HL-60 (cell line): Measurements from ENCODE around the gene UBE2K.
"Not testable (repeated sequence)": the region's sequence is repeated elsewhere in the genome, so short reads cannot be mapped to it uniquely, and the experiment has no call there.

ENCODE experiments used
- DNase-seq, 2 experiments: peaks; one replicate each; pipeline ENCODE4 v3.0.0-alpha.2; 2010 to 2020; ENCODE audit warnings: low read depth in 1 of 2, low spot score in 1 of 2
- H3K27ac ChIP-seq: fragments of 250-450 bp; sonication (Bioruptor Pico); replicated peaks from 2 replicates; pipeline ENCODE4 v1.5.1; 2020; ENCODE audit warnings: mild to moderate bottlenecking, moderate library complexity
- H3K27me3 ChIP-seq: fragments of 250-450 bp; sonication (Bioruptor Pico); 2 replicates; pipeline ENCODE4 v1.5.1; 2021; ENCODE audit warnings: mild to moderate bottlenecking, moderate library complexity; ENCODE audit not compliant: insufficient read depth, poor library complexity, severe bottlenecking
- H3K4me3 ChIP-seq: replicated peaks from 2 replicates; pipeline ENCODE4 v1.5.1; 2011; ENCODE audit warnings: mild to moderate bottlenecking, control low read depth, low read length; ENCODE audit not compliant: insufficient read depth
- CTCF ChIP-seq: IDR thresholded peaks from one replicate; pipeline ENCODE4 v1.5.1; 2011; ENCODE audit warnings: low read length, control low read depth, inconsistent platforms; ENCODE audit not compliant: insufficient read depth
- GABPA ChIP-seq: IDR thresholded peaks from 2 replicates; pipeline ENCODE4 v1.6.1; 2012; ENCODE audit warnings: low read depth
- POLR2AphosphoS5 ChIP-seq: IDR thresholded peaks from 2 replicates; pipeline ENCODE4 v1.6.1; 2012; ENCODE audit warnings: low read depth
- REST ChIP-seq: IDR thresholded peaks from 2 replicates; pipeline ENCODE4 v1.6.1; 2012; ENCODE audit warnings: low read depth; ENCODE audit not compliant: insufficient replicate concordance
- SPI1 ChIP-seq: IDR thresholded peaks from 2 replicates; pipeline ENCODE4 v1.6.1; 2012; ENCODE audit warnings: low read depth, mild to moderate bottlenecking, borderline replicate concordance

Gene UBE2K

DNA sequence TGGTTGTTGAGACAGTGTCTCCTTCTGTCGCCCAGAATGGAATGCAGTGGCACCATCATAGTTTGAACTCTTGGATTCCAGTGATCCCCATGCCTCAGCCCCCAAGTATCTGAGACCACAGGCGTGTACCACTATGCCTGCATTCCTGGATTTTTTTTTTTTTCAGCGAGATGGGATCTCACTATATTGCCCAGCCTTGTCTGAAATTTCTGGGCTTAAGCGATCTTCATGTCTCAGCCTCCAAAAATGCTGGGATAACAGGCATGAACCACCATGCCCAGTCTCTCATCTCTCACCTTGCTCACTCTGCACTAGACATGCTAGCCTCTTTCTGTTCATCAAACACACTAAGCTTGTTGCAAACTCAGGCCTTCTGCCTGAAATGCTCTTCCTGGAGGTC lies 104.1 kb downstream of the UBE2K start:
- H3K4me3 ChIP-seq, result no peak overlapping the region
- TF ChIP-seq CTCF (no peak), POLR2AphosphoS5 (no peak), SPI1 (no peak), GABPA (no peak), REST (no peak)
- H3K27me3 ChIP-seq, result no peaks in the 10 kb centered on the region
- DNase-seq, result no peak
- no peak overlapping the region for H3K27ac ChIP-seq

DNA sequence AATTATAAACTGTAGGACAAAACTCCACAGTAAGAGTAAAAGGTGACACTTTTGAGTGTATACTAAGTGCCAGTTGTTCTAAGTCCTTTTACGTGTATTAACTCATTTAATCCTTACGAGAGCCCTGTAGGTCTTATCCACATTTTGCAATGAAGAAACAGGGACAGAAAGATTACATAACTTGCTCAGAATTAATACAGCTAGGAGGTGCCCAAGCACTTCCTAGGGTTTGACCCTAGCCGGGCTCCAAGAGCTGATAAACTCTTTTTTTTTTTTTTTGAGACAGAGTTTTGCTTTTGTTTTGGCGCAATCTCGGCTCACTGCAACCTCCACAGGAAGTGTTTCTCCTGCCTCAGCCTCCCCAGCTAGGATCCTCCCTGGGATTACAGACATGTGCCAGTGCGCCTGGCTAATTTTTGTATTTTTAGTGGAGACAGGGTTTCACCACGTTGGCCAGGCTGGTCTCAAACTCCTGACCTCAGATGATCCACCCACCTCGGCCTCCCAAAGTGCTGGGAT lies 110.4 kb downstream of the UBE2K start:
- H3K27ac ChIP-seq, result no peak overlapping the region
- DNase-seq, result no peak
- TF ChIP-seq SPI1 (no peak), REST (no peak), GABPA (no peak), POLR2AphosphoS5 (no peak)
- H3K27me3 ChIP-seq, result no peaks in the 10 kb centered on the region
- H3K4me3 ChIP-seq, result no peak overlapping the region

GRCh38 chr4:39812500-39812899 lies 114.6 kb downstream of the UBE2K start:
- no peak for DNase-seq
- Histone ChIP-seq H3K27ac (no peak overlapping the region), H3K4me3 (no peak overlapping the region), H3K27me3 (no peaks in the 10 kb centered on the region)
- TF ChIP-seq SPI1, result no peak
- no peak for TF ChIP-seq CTCF
- no peak for TF ChIP-seq POLR2AphosphoS5
- no peak for TF ChIP-seq REST
- TF ChIP-seq GABPA, result no peak

GRCh38 chr4:39813033-39813432 lies 115.1 kb downstream of the UBE2K start:
- DNase-seq, H3K27me3 ChIP-seq, H3K27ac ChIP-seq, H3K4me3 ChIP-seq: not testable (repeated sequence)

DNA sequence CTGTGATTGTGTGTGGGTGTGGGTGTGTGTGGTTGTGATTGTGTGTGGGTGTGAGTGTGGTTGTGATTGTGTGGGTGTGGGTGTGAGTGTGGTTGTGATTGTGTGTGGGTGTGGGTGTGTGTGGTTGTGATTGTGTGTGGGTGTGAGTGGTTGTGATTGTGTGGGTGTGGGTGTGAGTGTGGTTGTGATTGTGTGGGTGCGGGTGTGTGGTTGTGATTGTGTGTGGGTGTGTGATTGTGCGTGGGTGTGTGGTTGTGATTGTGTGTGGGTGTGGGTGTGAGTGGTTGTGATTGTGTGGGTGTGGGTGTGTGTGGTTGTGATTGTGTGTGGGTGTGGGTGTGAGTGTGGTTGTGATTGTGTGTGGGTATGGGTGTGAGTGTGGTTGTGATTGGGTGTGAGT lies 115.8 kb downstream of the UBE2K start:
- H3K27ac ChIP-seq, H3K27me3 ChIP-seq, DNase-seq, H3K4me3 ChIP-seq: not testable (repeated sequence)
